Fibroblast of gingiva (primary cell): ENCODE data around the gene CBLC.

ENCODE experiments used
- DNase-seq: peaks from one replicate; pipeline ENCODE4 v3.0.0-alpha.2; 2011; ENCODE audit warnings: low read depth

The CBLC gene

GRCh38 chr19:44799627-44800346 is 22.1 kb downstream of the CBLC start:
- no peak for DNase-seq

DNA sequence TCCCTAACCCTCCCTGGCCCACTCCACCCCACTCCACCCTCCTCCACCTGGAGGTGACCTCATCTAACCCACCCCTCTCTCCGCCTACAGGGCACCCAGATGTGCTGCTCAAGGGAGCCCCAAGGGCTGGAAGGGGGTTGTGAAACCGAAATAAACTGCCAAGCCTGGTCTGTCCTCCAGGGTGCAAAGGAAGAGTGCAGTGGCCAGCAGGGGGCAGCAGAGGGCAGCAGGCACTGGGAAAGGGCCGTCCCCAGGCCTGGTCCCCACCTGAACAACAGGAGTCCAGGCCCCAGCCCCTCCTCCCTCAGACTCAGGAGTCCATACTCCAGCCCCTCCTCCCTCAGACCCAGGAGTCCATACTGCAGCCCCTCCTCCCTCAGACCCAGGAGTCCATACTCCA is 22.8 kb downstream of the CBLC start:
- peak; percentile 56 for DNase-seq

DNA sequence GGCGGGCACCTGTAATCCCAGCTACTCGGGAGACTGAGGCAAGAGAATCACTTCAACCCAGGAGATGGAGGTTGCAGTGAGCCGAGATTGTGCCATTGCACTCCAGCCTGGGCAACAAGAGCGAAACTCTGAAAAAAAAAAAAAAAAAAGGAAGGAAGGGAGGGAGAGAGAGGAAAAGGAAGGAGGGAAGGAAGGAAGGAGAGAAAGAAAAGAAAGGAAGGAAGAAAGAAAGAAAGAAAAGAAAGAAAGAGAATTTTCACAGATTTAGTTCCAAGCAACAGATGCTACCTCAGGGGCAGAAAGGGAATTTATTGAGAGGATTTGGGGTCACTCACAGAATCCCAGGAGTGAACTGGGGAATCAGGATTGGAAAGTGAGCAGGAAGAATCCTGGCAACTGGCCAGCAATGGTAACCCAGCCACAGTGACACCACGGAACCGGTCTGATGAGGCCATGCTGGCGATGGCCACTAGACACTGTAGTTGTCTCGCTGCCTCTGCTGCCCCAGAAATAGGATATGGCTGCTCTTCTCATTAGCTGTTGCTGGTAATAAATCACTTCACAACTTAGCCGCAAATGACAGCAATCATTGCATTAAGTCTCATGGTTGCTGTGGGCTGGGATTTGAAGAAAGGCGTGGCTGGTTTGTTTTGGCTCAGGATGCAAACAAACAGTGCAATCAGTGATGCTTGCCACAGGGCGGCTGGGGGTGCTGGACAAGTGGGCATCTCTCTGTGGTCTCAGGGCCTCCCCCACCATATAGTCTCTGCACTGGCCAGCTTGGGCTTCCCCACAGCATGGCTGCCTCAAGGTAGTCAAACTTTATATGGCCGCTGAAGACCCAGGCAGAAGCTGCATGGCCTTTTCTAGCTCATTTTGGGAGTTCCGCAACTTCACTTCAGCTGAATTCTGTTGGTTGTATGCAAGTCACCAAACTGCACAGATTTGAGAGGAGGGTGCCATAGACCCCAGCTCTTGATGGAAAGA is 26.0 kb downstream of the CBLC start:
- DNase-seq = no peak

DNA sequence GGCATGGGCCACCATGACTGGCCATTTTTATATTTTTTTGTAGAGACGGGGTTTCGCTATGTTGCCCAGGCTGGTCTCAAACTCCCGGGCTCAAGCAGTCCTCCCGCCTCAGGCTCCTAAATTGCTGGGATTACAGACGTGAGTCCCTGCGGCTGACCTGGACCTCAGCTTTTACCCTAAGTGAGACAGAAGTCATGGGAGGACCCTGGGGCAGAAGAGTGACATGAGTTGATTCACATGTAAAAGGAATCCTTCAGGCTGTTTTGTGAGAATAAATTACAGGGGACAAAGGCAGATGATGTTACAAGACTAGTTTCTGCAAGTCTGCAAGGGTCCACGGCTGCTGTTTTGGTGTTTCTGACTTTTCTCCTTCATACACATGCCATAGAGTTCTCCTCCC is 28.6 kb downstream of the CBLC start:
- DNase-seq = no peak

DNA sequence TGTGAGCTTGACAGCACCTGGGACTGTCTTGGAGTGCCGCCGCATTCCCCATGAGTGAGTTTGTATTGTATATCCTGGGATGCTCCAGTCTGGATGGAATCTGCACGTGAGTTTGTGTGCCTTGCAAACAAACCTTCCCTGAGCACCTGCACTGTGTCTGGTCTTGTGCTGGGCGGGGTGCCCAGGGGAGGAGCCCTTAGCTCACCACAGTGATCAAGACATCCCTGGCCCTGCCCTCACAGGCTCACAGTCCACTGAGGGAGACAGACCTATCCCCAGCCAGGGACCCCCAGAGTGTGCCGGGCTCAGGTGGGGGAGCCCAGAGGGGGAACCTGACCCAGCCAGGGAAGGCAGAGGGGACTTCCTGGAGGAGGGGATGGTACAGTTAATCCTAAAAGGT is 29.5 kb downstream of the CBLC start:
- no peak for DNase-seq

- peak; percentile 10 for DNase-seq
Measured at GRCh38 chr19:44807652-44808462, 30.2 kb downstream of the CBLC start.

GRCh38 chr19:44808463-44809371 is 31.0 kb downstream of the CBLC start, which contains the start of gene BCAM:
Gene BCAM (plus strand): TSS chr19:44809103. CDS start chr19:44809125, 22 bp downstream.
- DNase-seq = peak; percentile 57

- DNase-seq = no peak
Measured at GRCh38 chr19:44809577-44810233, 32.0 kb downstream of the CBLC start.

- DNase-seq = no peak
Measured at GRCh38 chr19:44810234-44811121, 32.8 kb downstream of the CBLC start.

DNA sequence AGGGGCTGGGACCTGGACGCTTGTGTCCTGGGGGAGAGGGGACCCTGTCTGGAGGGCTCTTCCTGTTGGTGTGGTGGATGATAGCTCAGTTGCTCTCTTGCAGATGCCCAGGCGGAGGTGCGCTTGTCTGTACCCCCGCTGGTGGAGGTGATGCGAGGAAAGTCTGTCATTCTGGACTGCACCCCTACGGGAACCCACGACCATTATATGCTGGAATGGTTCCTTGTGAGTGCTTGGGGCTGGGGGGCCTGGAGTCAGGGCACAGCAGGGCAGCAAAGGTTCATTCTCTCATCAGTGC is 33.4 kb downstream of the CBLC start:
- no peak for DNase-seq

DNA sequence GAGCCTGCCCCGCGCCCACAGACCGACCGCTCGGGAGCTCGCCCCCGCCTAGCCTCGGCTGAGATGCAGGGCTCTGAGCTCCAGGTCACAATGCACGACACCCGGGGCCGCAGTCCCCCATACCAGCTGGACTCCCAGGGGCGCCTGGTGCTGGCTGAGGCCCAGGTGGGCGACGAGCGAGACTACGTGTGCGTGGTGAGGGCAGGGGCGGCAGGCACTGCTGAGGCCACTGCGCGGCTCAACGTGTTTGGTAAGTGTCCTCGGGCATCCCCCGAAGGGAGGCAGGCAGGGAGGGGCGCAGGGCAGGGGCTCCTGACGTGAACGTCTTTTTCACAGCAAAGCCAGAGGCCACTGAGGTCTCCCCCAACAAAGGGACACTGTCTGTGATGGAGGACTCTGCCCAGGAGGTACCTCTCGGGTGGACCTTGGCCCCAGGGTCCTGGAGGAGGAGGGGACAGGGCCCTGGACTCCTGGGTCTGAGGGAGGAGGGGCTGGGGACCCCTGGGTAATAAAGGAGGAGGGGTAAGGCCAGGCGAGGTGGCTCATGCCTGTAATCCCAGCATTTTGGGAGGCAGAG is 34.5 kb downstream of the CBLC start:
- no peak for DNase-seq

GRCh38 chr19:44813070-44813840 is 35.6 kb downstream of the CBLC start:
- DNase-seq = no peak

- DNase-seq = no peak
Measured at GRCh38 chr19:44813841-44814470, 36.3 kb downstream of the CBLC start.

GRCh38 chr19:44814517-44814916 is 36.8 kb downstream of the CBLC start:
- no peak for DNase-seq

DNA sequence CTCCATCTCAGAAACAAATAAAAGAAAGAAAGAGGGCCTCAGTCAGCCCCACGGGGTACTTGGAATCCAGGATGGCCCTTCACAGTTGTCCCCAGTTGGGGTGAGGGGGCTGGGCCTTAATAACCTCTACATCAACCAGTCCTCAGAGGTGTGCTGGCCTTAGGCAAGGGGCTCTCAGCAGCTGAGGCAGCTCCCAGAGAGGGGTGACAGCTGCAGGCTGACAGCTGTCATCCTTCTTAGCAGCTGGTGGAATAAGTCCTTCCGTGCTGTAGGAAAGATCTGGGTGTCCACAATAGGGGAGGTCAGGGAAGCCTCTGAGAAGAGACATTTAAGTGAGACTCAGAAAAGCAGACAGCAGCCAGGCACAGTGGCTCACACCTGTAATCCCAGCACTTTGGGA is 38.6 kb downstream of the CBLC start:
- no peak for DNase-seq

DNA sequence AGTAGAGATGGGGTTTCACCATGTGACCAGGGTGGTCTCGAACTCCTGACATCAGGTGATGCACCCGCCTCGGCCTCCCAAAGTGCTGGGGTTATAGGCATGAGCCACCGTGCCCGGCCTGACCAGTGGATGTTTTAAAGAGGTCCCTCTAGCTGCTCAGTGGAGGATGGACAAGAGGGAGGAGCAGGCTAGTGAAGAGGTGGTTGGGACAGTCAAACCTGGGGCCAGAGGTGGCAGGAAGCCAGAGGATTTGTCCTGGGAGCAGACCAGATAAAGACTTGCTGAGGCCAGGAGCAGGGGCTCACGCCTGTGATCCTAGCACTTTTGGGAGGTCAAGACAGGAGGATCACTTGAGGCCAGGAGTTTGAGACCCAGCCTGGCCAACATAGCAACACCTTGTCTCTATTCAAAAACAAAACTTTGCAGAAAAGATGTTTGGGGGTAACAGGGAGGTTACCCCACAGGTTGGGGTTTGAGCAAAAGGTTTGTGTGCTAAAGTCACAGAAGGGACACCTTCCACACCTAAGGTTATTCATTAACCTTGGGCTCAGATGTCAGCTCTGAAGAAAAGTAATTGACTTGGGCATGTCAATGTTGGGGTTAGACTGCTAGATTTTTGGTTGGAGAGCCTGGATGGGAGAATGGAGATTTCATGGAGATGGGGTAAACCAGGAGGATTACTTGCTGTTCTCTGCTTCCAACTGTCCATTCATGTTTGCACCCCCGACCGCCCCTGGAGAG is 40.2 kb downstream of the CBLC start:
- no peak for DNase-seq

GRCh38 chr19:44818466-44819031 is 40.9 kb downstream of the CBLC start:
- no peak for DNase-seq
